Stimulated activated CD4-positive, alpha-beta T cell treated with anti-CD3 and anti-CD28 coated beads, Interleukin-15, amount 100 ng/mL, for 48 hours (primary cell): ENCODE measurements around the gene ST6GALNAC2.
"Not testable (repeated sequence)": the region's sequence is repeated elsewhere in the genome, so short reads cannot be mapped to it uniquely, and the experiment has no call there.

ENCODE experiments used
- DNase-seq, 2 donors: peaks; one replicate each; pipeline ENCODE4 v3.0.0-alpha.2; 2020; ENCODE audit warnings: low read depth in 2 of 2

Gene ST6GALNAC2

GRCh38 chr17:76540381-76541300 lies 45.0 kb downstream of the ST6GALNAC2 start:
- DNase-seq: no peak

GRCh38 chr17:76539631-76540271 lies 45.9 kb downstream of the ST6GALNAC2 start, which contains the start of gene PRCD:
PRCD (plus strand) TSS chr17:76540044; CDS start chr17:76540142, 98 bp downstream.
- no peak for DNase-seq

- DNase-seq: no peak
These were observed 46.6 kb downstream of the ST6GALNAC2 start for GRCh38 chr17:76538941-76539570.

GRCh38 chr17:76538281-76538931 lies 47.3 kb downstream of the ST6GALNAC2 start:
- DNase-seq: no peak

GRCh38 chr17:76537578-76538280 lies 47.9 kb downstream of the ST6GALNAC2 start, which contains the start of gene CYGB:
CYGB (minus strand) TSS chr17:76537709; CDS start chr17:76537542, 167 bp downstream.
- no peak for DNase-seq

GRCh38 chr17:76537288-76537577 lies 48.4 kb downstream of the ST6GALNAC2 start:
- DNase-seq: no peak

GRCh38 chr17:76536511-76537287 lies 49.0 kb downstream of the ST6GALNAC2 start:
- no peak for DNase-seq

- DNase-seq: no peak
These were observed 49.7 kb downstream of the ST6GALNAC2 start for GRCh38 chr17:76535788-76536510.

- no peak for DNase-seq
These were observed 50.6 kb downstream of the ST6GALNAC2 start for GRCh38 chr17:76534831-76535732.

GRCh38 chr17:76533640-76534359 lies 51.9 kb downstream of the ST6GALNAC2 start:
- not testable (repeated sequence) for DNase-seq

- DNase-seq: no peak
These were observed 53.5 kb downstream of the ST6GALNAC2 start for GRCh38 chr17:76532072-76532651.

- DNase-seq: no peak
These were observed 54.1 kb downstream of the ST6GALNAC2 start for GRCh38 chr17:76531486-76532038.

GRCh38 chr17:76530811-76531485 lies 54.7 kb downstream of the ST6GALNAC2 start:
- no peak for DNase-seq

- no peak for DNase-seq
These were observed 55.5 kb downstream of the ST6GALNAC2 start for GRCh38 chr17:76530095-76530723.

GRCh38 chr17:76529224-76530094 lies 56.2 kb downstream of the ST6GALNAC2 start:
- no peak for DNase-seq
